Brain microvascular endothelial cell (primary cell): ENCODE measurements around the gene LSAMP.

Experiments used
- DNase-seq: peaks from one replicate; pipeline ENCODE4 v3.0.0-alpha.2; 2020
- H3K27ac ChIP-seq: fragments of 250-450 bp; sonication (Bioruptor Pico); 2 replicates; pipeline ENCODE4 v1.5.1; 2020; ENCODE audit warnings: mild to moderate bottlenecking, moderate library complexity
- H3K27me3 ChIP-seq: fragments of 250-450 bp; sonication (Bioruptor Pico); replicated peaks from 2 replicates; pipeline ENCODE4 v1.5.1; 2020; ENCODE audit warnings: mild to moderate bottlenecking
- H3K36me3 ChIP-seq: fragments of 250-450 bp; sonication (Bioruptor Pico); replicated peaks from 2 replicates; pipeline ENCODE4 v1.5.1; 2020; ENCODE audit warnings: mild to moderate bottlenecking
- H3K4me3 ChIP-seq: 2 replicates; pipeline ENCODE4 v1.5.1; 2011; ENCODE audit warnings: low read depth, mild to moderate bottlenecking, control low read depth, low read length, moderate library complexity
- in situ Hi-C: cut with HindIII; loops from 2 replicates; pipeline ENCODE4 v1.10.0; 2017; ENCODE audit warnings: low sequenced_read_pairs, low pct_ligation_motif_present
- TF ChIP-seq, protein P1 (sequence below): IDR thresholded peaks from 2 replicates; pipeline ENCODE4 v1.5.1; 2011; ENCODE audit warnings: low read depth, mild to moderate bottlenecking, moderate library complexity, low read length, control low read depth, inconsistent platforms; ENCODE audit errors: missing control alignments

The LSAMP gene

DNA sequence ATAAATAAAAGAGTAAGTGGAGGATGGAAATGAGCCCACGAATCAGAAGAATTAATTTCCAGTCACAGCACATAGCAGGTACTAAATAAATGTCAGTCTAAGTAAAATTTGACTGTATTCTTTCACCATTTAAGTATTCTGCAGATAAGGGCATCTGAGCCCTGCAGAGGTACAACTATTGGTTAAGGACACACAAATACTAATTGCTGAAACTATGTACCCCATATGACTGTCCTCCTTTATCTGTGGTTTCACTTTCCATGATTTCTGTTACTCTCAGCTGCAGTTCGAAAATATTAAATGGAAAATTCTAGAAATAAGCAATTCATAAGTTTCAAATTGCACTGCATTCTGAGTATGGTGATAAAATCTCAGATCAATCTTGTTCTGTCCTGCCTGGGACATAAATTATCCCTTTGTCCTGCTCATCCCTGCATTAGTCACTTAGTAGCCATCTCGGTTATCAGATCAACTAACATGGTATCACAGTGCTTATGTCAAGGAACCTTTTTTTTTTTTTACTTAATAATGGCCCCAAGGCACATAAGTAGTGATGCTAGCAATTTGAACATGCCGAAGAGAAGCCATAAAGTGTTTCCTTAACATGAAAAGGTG, 95.1 kb downstream of the LSAMP start:
- Histone ChIP-seq H3K4me3 (no peak overlapping the region), H3K36me3 (no peaks in the 10 kb centered on the region), H3K27me3 (no peaks in the 10 kb centered on the region), H3K27ac (no peak overlapping the region)
- DNase-seq, result no peak
- in situ Hi-C loops, result no loop called here
- TF ChIP-seq, protein P1, sequence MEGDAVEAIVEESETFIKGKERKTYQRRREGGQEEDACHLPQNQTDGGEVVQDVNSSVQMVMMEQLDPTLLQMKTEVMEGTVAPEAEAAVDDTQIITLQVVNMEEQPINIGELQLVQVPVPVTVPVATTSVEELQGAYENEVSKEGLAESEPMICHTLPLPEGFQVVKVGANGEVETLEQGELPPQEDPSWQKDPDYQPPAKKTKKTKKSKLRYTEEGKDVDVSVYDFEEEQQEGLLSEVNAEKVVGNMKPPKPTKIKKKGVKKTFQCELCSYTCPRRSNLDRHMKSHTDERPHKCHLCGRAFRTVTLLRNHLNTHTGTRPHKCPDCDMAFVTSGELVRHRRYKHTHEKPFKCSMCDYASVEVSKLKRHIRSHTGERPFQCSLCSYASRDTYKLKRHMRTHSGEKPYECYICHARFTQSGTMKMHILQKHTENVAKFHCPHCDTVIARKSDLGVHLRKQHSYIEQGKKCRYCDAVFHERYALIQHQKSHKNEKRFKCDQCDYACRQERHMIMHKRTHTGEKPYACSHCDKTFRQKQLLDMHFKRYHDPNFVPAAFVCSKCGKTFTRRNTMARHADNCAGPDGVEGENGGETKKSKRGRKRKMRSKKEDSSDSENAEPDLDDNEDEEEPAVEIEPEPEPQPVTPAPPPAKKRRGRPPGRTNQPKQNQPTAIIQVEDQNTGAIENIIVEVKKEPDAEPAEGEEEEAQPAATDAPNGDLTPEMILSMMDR, result no peak

- TF ChIP-seq, protein P1, result no peak
- no peaks in the 10 kb centered on the region for H3K36me3 ChIP-seq
- no peak for DNase-seq
- in situ Hi-C loops, result no loop called here
- H3K27ac ChIP-seq, result no peak overlapping the region
- H3K27me3 ChIP-seq, result no peaks in the 10 kb centered on the region
- no peak overlapping the region for H3K4me3 ChIP-seq
Measured at GRCh38 chr3:116348216-116348615, 97.1 kb downstream of the LSAMP start.

DNA sequence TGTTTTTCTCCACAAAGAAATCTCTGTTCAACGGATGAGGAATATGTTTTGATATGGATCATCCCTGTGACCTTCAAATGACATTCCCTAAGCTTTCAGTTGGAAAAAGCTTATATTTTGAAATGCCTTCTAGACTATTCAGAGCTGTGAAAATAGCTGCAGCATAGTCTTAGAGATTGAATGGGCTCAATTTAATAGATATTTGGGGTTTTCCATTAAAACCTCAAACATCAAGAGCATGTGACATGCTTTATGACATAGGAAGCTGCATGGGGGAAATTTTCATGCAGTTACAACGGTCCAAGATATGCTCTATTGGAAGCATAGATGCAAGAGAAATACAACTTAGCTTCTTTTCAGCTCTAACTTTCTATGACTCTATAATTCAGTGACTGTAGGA, 102.8 kb downstream of the LSAMP start:
- H3K36me3 ChIP-seq, result no peaks in the 10 kb centered on the region
- H3K27me3 ChIP-seq, result no peaks in the 10 kb centered on the region
- in situ Hi-C loops, result no loop called here
- TF ChIP-seq, protein P1, result no peak
- H3K4me3 ChIP-seq, result no peak overlapping the region
- DNase-seq, result no peak
- H3K27ac ChIP-seq, result no peak overlapping the region

DNA sequence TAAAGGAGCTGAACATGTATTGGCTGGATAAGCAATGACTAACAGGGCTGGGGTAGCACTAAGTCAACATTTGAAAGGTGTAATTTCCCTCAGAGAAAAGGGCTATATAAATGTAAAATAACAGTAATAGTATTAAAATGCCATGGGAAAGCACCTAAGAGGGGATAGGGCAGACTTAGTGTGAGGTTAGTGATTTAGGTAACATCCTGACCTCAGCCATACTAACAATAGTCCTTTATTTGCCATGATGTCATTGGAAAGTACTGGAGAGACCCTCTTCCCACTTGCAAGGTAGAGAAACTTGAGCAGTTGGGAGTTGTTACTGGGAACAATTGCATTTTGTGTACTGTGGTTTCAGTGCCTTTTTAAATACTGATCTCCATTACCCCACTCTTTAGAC, 103.4 kb downstream of the LSAMP start:
- in situ Hi-C loops, result no loop called here
- Histone ChIP-seq H3K4me3 (no peak overlapping the region), H3K27me3 (no peaks in the 10 kb centered on the region), H3K27ac (no peak overlapping the region), H3K36me3 (no peaks in the 10 kb centered on the region)
- TF ChIP-seq, protein P1, result no peak
- no peak for DNase-seq

DNA sequence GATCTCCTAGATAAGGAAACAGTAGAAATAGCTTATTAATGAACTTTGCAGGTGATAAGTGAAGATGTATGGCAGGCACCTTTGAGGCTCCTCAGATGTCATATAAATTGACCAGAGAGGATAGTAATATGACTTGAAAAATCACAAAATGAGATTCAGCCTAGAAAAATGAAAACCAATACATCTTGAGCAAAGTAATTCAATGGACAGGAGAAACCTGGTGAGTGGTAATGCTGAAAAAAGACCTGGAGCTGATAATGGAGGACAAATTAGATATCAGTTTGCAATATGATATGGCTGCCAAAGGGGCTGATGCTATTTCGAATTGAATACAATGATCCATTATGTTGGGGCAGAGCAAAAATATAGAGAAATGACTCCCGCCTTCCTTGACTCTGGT, 103.9 kb downstream of the LSAMP start:
- Histone ChIP-seq H3K27me3 (no peaks in the 10 kb centered on the region), H3K4me3 (no peak overlapping the region), H3K27ac (no peak overlapping the region), H3K36me3 (no peaks in the 10 kb centered on the region)
- in situ Hi-C loops, result no loop called here
- DNase-seq, result no peak
- TF ChIP-seq, protein P1, result no peak

DNA sequence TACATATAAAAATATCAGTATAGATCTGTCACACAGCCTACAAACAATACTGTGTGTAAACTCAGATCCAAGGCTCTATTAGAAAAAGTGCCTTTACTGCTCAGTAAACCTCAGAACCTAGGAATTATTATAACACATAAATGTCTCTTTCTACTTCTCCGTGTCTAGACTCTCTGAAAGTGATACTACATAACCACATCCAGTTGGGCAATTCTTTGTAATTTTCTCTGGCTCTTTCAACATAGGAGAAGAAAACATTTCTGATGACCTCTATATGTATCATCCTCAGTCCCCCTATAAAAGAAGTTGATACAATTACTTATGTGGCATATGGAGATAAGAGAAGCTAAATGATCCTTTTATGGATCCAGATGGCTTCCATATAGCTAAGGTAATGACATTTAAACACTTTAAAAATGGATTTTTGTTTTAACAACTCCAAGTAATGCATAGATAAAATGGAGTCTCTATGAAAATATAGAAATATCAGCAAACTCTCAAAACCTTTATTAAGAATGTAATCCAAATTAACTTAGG, 104.5 kb downstream of the LSAMP start:
- no peak for DNase-seq
- TF ChIP-seq, protein P1, result no peak
- no peaks in the 10 kb centered on the region for H3K36me3 ChIP-seq
- H3K27me3 ChIP-seq, result no peaks in the 10 kb centered on the region
- no peak overlapping the region for H3K27ac ChIP-seq
- in situ Hi-C loops, result no loop called here
- no peak overlapping the region for H3K4me3 ChIP-seq
